GM20431 (cell line): ENCODE data around the gene GDPGP1.

ENCODE experiments used
- in situ Hi-C: fragments of 300-500 bp; cut with MseI, MboI; formaldehyde crosslinking; loops from one replicate; pipeline ENCODE4 v1.15.0; 2020; ENCODE audit warnings: low sequenced_read_pairs; ENCODE audit not compliant: unreplicated experiment

The GDPGP1 gene

GRCh38 chr15:90203922-90204321, 30.1 kb upstream of the GDPGP1 start:
- in situ Hi-C loops, result no loop called here

- in situ Hi-C loops, result no loop called here
Observed at GRCh38 chr15:90205050-90205848, 28.8 kb upstream of the GDPGP1 start.

GRCh38 chr15:90205886-90206285, 28.1 kb upstream of the GDPGP1 start:
- in situ Hi-C loops, result no loop called here

GRCh38 chr15:90207252-90207651, 26.8 kb upstream of the GDPGP1 start:
- in situ Hi-C loops, result no loop called here

GRCh38 chr15:90208356-90208755, 25.7 kb upstream of the GDPGP1 start:
- in situ Hi-C loops, result no loop called here

- in situ Hi-C loops, result no loop called here
Observed at GRCh38 chr15:90209591-90209990, 24.4 kb upstream of the GDPGP1 start.

GRCh38 chr15:90210593-90210992, 23.4 kb upstream of the GDPGP1 start:
- in situ Hi-C loops, result loop anchor here (10.0 kb wide), 1 partner anchor 46 kb away; no protein-coding TSS in a partner anchor

GRCh38 chr15:90211009-90211408, 23.0 kb upstream of the GDPGP1 start:
- in situ Hi-C loops, result loop anchor here (10.0 kb wide), 1 partner anchor 46 kb away; no protein-coding TSS in a partner anchor

GRCh38 chr15:90211440-90212143, 22.4 kb upstream of the GDPGP1 start:
- in situ Hi-C loops, result loop anchor here (10.0 kb wide), 1 partner anchor 47 kb away; no protein-coding TSS in a partner anchor

GRCh38 chr15:90212221-90213098, 21.5 kb upstream of the GDPGP1 start:
- in situ Hi-C loops, result loop anchor here (10.0 kb wide), 1 partner anchor 48 kb away; no protein-coding TSS in a partner anchor

- in situ Hi-C loops, result loop anchor here (10.0 kb wide), 1 partner anchor 48 kb away; no protein-coding TSS in a partner anchor
Observed at GRCh38 chr15:90213122-90213817, 20.7 kb upstream of the GDPGP1 start.

- in situ Hi-C loops, result loop anchor here (10.0 kb wide), 1 partner anchor 49 kb away; no protein-coding TSS in a partner anchor
Observed at GRCh38 chr15:90213818-90214204, 20.2 kb upstream of the GDPGP1 start.

- in situ Hi-C loops, result loop anchor here (10.0 kb wide), 1 partner anchor 50 kb away; no protein-coding TSS in a partner anchor
Observed at GRCh38 chr15:90214553-90215196, 19.3 kb upstream of the GDPGP1 start.

- in situ Hi-C loops, result loop anchor here (10.0 kb wide), 1 partner anchor 53 kb away; no protein-coding TSS in a partner anchor
Observed at GRCh38 chr15:90217671-90218394, 16.2 kb upstream of the GDPGP1 start.

GRCh38 chr15:90219421-90220141, 14.4 kb upstream of the GDPGP1 start:
- in situ Hi-C loops, result loop anchor here (10.0 kb wide), 1 partner anchor 55 kb away; no protein-coding TSS in a partner anchor

- in situ Hi-C loops, result no loop called here
Observed at GRCh38 chr15:90221246-90221900, 12.6 kb upstream of the GDPGP1 start.

- in situ Hi-C loops, result no loop called here
Observed at GRCh38 chr15:90222547-90222946, 11.5 kb upstream of the GDPGP1 start.
